Endothelial cell of umbilical vein (primary cell): ENCODE measurements around the gene MAP1LC3B2.

Experiments used
- CTCF ChIP-seq, 2 donors: IDR thresholded peaks; 1 replicate in 1 of 2; 2 replicates in 1 of 2; pipeline ENCODE4 v1.5.1; 2011; ENCODE audit warnings: low read length in 2 of 2, mild to moderate bottlenecking in 2 of 2, moderate library complexity in 2 of 2, control low read depth in 1 of 2, inconsistent platforms in 1 of 2, low read depth in 1 of 2; ENCODE audit not compliant: insufficient read depth in 1 of 2; ENCODE audit errors: extremely low read depth in 1 of 2
- EZH2 ChIP-seq: IDR thresholded peaks from 2 replicates; pipeline ENCODE4 v1.6.1; 2012; ENCODE audit warnings: borderline replicate concordance, low read depth, mild to moderate bottlenecking, moderate library complexity, low read length, inconsistent platforms; ENCODE audit not compliant: severe bottlenecking
- FOS ChIP-seq: IDR thresholded peaks from 2 replicates; pipeline ENCODE4 v1.6.1; 2011; ENCODE audit warnings: mild to moderate bottlenecking, low read length, moderate library complexity, borderline replicate concordance; ENCODE audit not compliant: insufficient read depth
- GATA2 ChIP-seq: IDR thresholded peaks from 2 replicates; pipeline ENCODE4 v1.7.0; 2011; ENCODE audit warnings: low read depth, mild to moderate bottlenecking, moderate library complexity, mixed read lengths, low read length; ENCODE audit not compliant: insufficient read length, insufficient read depth
- JUN ChIP-seq: IDR thresholded peaks from 2 replicates; pipeline ENCODE4 v1.6.1; 2011; ENCODE audit warnings: borderline replicate concordance, low read depth; ENCODE audit not compliant: insufficient read length, insufficient read depth
- MYC ChIP-seq: IDR thresholded peaks from one replicate; pipeline ENCODE4 v1.6.1; 2011; ENCODE audit warnings: mild to moderate bottlenecking, low read depth, low read length
- POLR2A ChIP-seq: IDR thresholded peaks from 2 replicates; pipeline ENCODE4 v1.6.1; 2012; ENCODE audit warnings: low read depth, mild to moderate bottlenecking, control low read depth, low read length
- POLR2AphosphoS5 ChIP-seq: IDR thresholded peaks from 2 replicates; pipeline ENCODE4 v1.6.1; 2012; ENCODE audit warnings: low read depth, mild to moderate bottlenecking, control low read depth, low read length, moderate library complexity; ENCODE audit not compliant: insufficient read depth
- TF ChIP-seq, protein P1 (sequence below): IDR thresholded peaks from 2 replicates; pipeline ENCODE4 v1.6.1; 2011; ENCODE audit not compliant: insufficient read depth, insufficient read length

GRCh38 chr12:116533343-116534251 lies 25.6 kb upstream of the MAP1LC3B2 start:
- no peak for TF ChIP-seq CTCF (IDR thresholded peaks at IDR 0.05; ENCODE audit: extremely low read depth in 1 of 2, insufficient read depth in 1 of 2, low read depth in 1 of 2, low read length in 2 of 2)
- no peak for TF ChIP-seq GATA2
- TF ChIP-seq POLR2A, result no peak
- TF ChIP-seq, protein P1, sequence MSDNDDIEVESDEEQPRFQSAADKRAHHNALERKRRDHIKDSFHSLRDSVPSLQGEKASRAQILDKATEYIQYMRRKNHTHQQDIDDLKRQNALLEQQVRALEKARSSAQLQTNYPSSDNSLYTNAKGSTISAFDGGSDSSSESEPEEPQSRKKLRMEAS, result no peak
- TF ChIP-seq POLR2AphosphoS5, result no peak
- TF ChIP-seq EZH2, result no peak
- no peak for TF ChIP-seq MYC
- no peak for TF ChIP-seq JUN
- TF ChIP-seq FOS, result no peak
